Amygdala (tissue), 56 donors: Measurements from ENCODE around the gene TTC38.

Experiments used
- DNase-seq, 56 donors: peaks; one replicate each; lab custom pipeline; 2025; lab: John Stamatoyannopoulos, UW

Gene TTC38

GRCh38 chr22:46267431-46268279 lies at the start of gene TTC38:
Gene TTC38 (plus strand): TSS chr22:46268008. CDS start chr22:46268040, 32 bp downstream.
- peak in 54 of 56 donors; percentile 32 to 91 (median 75) for DNase-seq

- DNase-seq, result no peak
Measured at GRCh38 chr22:46219636-46220035, 48.2 kb upstream of the TTC38 start.

- no peak for DNase-seq
Measured at GRCh38 chr22:46220921-46221320, 46.9 kb upstream of the TTC38 start.

GRCh38 chr22:46224044-46224897 lies 43.5 kb upstream of the TTC38 start:
- no peak for DNase-seq

GRCh38 chr22:46224898-46225290 lies 42.9 kb upstream of the TTC38 start:
- no peak for DNase-seq

GRCh38 chr22:46225631-46226030 lies 42.2 kb upstream of the TTC38 start:
- no peak for DNase-seq

- no peak for DNase-seq
Measured at GRCh38 chr22:46226577-46226976, 41.2 kb upstream of the TTC38 start.

- DNase-seq, result no peak
Measured at GRCh38 chr22:46229701-46230100, 38.1 kb upstream of the TTC38 start.

- DNase-seq, result no peak
Measured at GRCh38 chr22:46230262-46230901, 37.4 kb upstream of the TTC38 start.

GRCh38 chr22:46233231-46233630 lies 34.6 kb upstream of the TTC38 start:
- peak in 27 of 56 donors; percentile 8 to 53 (median 41) for DNase-seq

GRCh38 chr22:46234969-46235368 lies 32.8 kb upstream of the TTC38 start:
- DNase-seq, result no peak

GRCh38 chr22:46237453-46238124 lies 30.2 kb upstream of the TTC38 start:
- DNase-seq, result peak in 3 of 56 donors; percentile 4 to 27 (median 18)

- DNase-seq, result peak in 28 of 56 donors; percentile 15 to 64 (median 38)
Measured at GRCh38 chr22:46238541-46238940, 29.3 kb upstream of the TTC38 start.

- DNase-seq, result no peak
Measured at GRCh38 chr22:46239261-46240048, 28.4 kb upstream of the TTC38 start.

GRCh38 chr22:46240073-46240472 lies 27.7 kb upstream of the TTC38 start:
- no peak for DNase-seq

- DNase-seq, result no peak
Measured at GRCh38 chr22:46240506-46240905, 27.3 kb upstream of the TTC38 start.

GRCh38 chr22:46240907-46241306 lies 26.9 kb upstream of the TTC38 start:
- DNase-seq, result no peak

GRCh38 chr22:46241396-46242007 lies 26.3 kb upstream of the TTC38 start:
- DNase-seq, result no peak

GRCh38 chr22:46242076-46242475 lies 25.7 kb upstream of the TTC38 start:
- no peak for DNase-seq
